GM12878 (cell line): ENCODE results near the gene CGREF1. TPM values are rescaled to one million over a fixed set of nuclear protein-coding genes. Genes with fewer than 3 reads are reported as not detected.

ENCODE experiments used
- ATAC-seq: fragments of 200-7000 bp; cut with Tn5 transposase; 3 replicates; pipeline ENCODE4 v1.9.1; 2020; ENCODE audit warnings: mild to moderate bottlenecking, moderate library complexity
- BruUV-seq: library from RNA; stranded (reverse); fragments of 400-500 nt; replicated peaks from 2 replicates; lab custom pipeline; 2021; lab: Mats Ljungman, UMichigan
- CTCF ChIA-PET: fragments of 300-600 bp; sonication (Branson Sonifier 250); formaldehyde crosslinking; extraction: SDS; loops from one replicate; lab custom pipeline; 2021; ENCODE audit warnings: inconsistent platforms; lab: Yijun Ruan, JAX
- POLR2A ChIA-PET: fragments of 350-600 bp; formaldehyde crosslinking; extraction: SDS; loops from one replicate; lab custom pipeline; 2021; ENCODE audit warnings: inconsistent platforms; lab: Charles Lee
- RAD21 ChIA-PET: fragments of 300-600 bp; sonication (Branson Sonifier 250); formaldehyde crosslinking; loops from one replicate; lab custom pipeline; 2023; ENCODE audit warnings: antibody characterized with exemption; ENCODE audit not compliant: unreplicated experiment; lab: Charles Lee
- SMC1A ChIA-PET: fragments of 300-600 bp; sonication (Branson Sonifier 250); formaldehyde crosslinking; loops from one replicate; lab custom pipeline; 2023; ENCODE audit not compliant: unreplicated experiment, uncharacterized antibody; lab: Charles Lee
- DNase-seq: peaks from one replicate; pipeline ENCODE4 v3.0.0-alpha.2; 2011; ENCODE audit warnings: low read depth, low spot score
- FAIRE-seq: peaks from 3 replicates; lab custom pipeline; 2011; peaks lifted over from hg19 to GRCh38; lab: Jason Lieb, UNC
- H2AFZ ChIP-seq: 2 replicates; pipeline ENCODE4 v1.6.0; 2011; ENCODE audit warnings: low read depth, low read length, control low read depth; ENCODE audit not compliant: control insufficient read depth
- H3K27ac ChIP-seq: 2 replicates; pipeline ENCODE4 v1.5.1; 2011; ENCODE audit warnings: control low read depth; ENCODE audit not compliant: control insufficient read depth, insufficient read depth
- H3K27me3 ChIP-seq, 2 experiments: replicated peaks in 1 of 2; 2 replicates each; pipeline versions ENCODE4 v1.6.0 to v1.6.1; 2011; ENCODE audit warnings: low read length in 1 of 2; ENCODE audit not compliant: control insufficient read depth in 2 of 2, insufficient read depth in 2 of 2
- H3K36me3 ChIP-seq, 2 experiments: 2 replicates each; pipeline ENCODE4 v1.5.1; 2011; ENCODE audit warnings: low read length in 1 of 2; ENCODE audit not compliant: control insufficient read depth in 2 of 2, insufficient read depth in 2 of 2
- H3K4me1 ChIP-seq: 2 replicates; pipeline ENCODE4 v1.6.1; 2011; ENCODE audit warnings: mild to moderate bottlenecking, low read length, moderate library complexity, mixed read lengths; ENCODE audit not compliant: control insufficient read depth, insufficient read depth
- H3K4me2 ChIP-seq: 2 replicates; pipeline ENCODE4 v1.6.0; 2011; ENCODE audit warnings: control low read depth; ENCODE audit not compliant: control insufficient read depth, insufficient read depth
- H3K4me3 ChIP-seq: fragments of 200-600 bp; sonication (generic); 2 replicates; pipeline ENCODE4 v1.5.1; 2016
- H3K79me2 ChIP-seq: 2 replicates; pipeline ENCODE4 v1.6.0; 2011; ENCODE audit warnings: low read length; ENCODE audit not compliant: control insufficient read depth, insufficient read depth
- H3K9ac ChIP-seq: 2 replicates; pipeline ENCODE4 v1.8.0; 2011; ENCODE audit warnings: low read length, control low read depth, mixed read lengths; ENCODE audit not compliant: control insufficient read depth, insufficient read depth
- H3K9me3 ChIP-seq: replicated peaks from 3 replicates; pipeline ENCODE4 v1.5.1; 2011; ENCODE audit warnings: mild to moderate bottlenecking, low read length; ENCODE audit not compliant: control insufficient read depth, insufficient read depth
- H4K20me1 ChIP-seq: 2 replicates; pipeline ENCODE4 v1.6.0; 2011; ENCODE audit not compliant: control insufficient read depth, insufficient read depth
- ATF7 ChIP-seq: fragments of 450-650 bp; IDR thresholded peaks from 2 replicates; pipeline ENCODE4 v1.6.1; 2016; ENCODE audit warnings: low read depth, mild to moderate bottlenecking
- BMI1 ChIP-seq: fragments of 450-650 bp; IDR thresholded peaks from 2 replicates; pipeline ENCODE4 v1.6.1; 2016; ENCODE audit warnings: mild to moderate bottlenecking, moderate library complexity, borderline replicate concordance
- BRCA1 ChIP-seq: IDR thresholded peaks from 2 replicates; pipeline ENCODE4 v1.6.1; 2011; ENCODE audit warnings: low read depth, low read length, improper control_type of control experiment
- GABPA ChIP-seq: IDR thresholded peaks from 2 replicates; pipeline ENCODE4 v1.6.1; 2014; ENCODE audit warnings: antibody characterized with exemption, low read depth, mild to moderate bottlenecking, inconsistent platforms
- HCFC1 ChIP-seq: fragments of 150-350 bp; IDR thresholded peaks from 2 replicates; pipeline ENCODE4 v1.6.1; 2014; ENCODE audit warnings: low read length
- IKZF2 ChIP-seq, 2 experiments: fragments of 450-650 bp; IDR thresholded peaks; 2 replicates each; pipeline ENCODE4 v1.6.1; 2017; ENCODE audit warnings: mild to moderate bottlenecking in 2 of 2, moderate library complexity in 2 of 2
- KLF5 ChIP-seq: fragments of 450-650 bp; IDR thresholded peaks from 2 replicates; pipeline ENCODE4 v1.6.1; 2014; ENCODE audit warnings: mild to moderate bottlenecking; ENCODE audit not compliant: partially characterized antibody
- SMARCA5 ChIP-seq: fragments of 450-650 bp; IDR thresholded peaks from 2 replicates; pipeline ENCODE4 v1.6.1; 2017; ENCODE audit warnings: mild to moderate bottlenecking
- SMC3 ChIP-seq: IDR thresholded peaks from 2 replicates; pipeline ENCODE4 v1.6.1; 2011; ENCODE audit warnings: low read length, improper control_type of control experiment, borderline replicate concordance
- SUZ12 ChIP-seq: fragments of 200-600 bp; sonication (generic); IDR thresholded peaks from one replicate; pipeline ENCODE4 v1.6.1; 2018; ENCODE audit warnings: antibody characterized with exemption, mild to moderate bottlenecking; ENCODE audit not compliant: unreplicated experiment
- TCF12 ChIP-seq: IDR thresholded peaks from 2 replicates; pipeline ENCODE4 v1.6.1; 2011; ENCODE audit warnings: low read depth, mild to moderate bottlenecking, low read length
- WGBS: methylation state at CpG from one replicate; pipeline ENCODE4 v1.1.6; 2016; ENCODE audit warnings: low lambda C conversion rate; ENCODE audit not compliant: insufficient replicate concordance, insufficient coverage; ENCODE audit errors: missing lambda C conversion rate; 5-methylcytosine and 5-hydroxymethylcytosine counted together
- in situ Hi-C: fragments of 300-500 bp; cut with MboI; formaldehyde crosslinking; loops from 9 replicates; pipeline ENCODE4 v1.14.3; 2018; ENCODE audit warnings: mixed read lengths
- intact Hi-C: fragments of 100-400 bp; cut with micrococcal nuclease; formaldehyde crosslinking; loops from one replicate; pipeline ENCODE4 v1.14.2; 2022; ENCODE audit not compliant: unreplicated experiment
- polyA plus RNA-seq, 11 experiments: library from polyadenylated mRNA; depleted of rRNA in 4 of 11; unstranded in 6 of 11; stranded (reverse) in 5 of 11; fragments of >200 nt; fragmentation: Nextera tagmentation in 4 of 11; fragmentation: Illumina TruSeq in 1 of 11; extraction: Ambion mirVana in 4 of 11; extraction: Trizol in 1 of 11; gene quantifications; 1 replicate in 1 of 11; 2 replicates in 10 of 11; pipeline versions ENCODE4 v1.2.1 to v1.2.3, GENCODE V29; 2011 to 2016; ENCODE audit warnings: inconsistent platforms in 2 of 11, missing spikeins in 2 of 11, low read depth in 1 of 11
- total RNA-seq, 4 experiments: library from RNA; depleted of rRNA in 3 of 4; stranded (reverse); fragments of >200 nt in 3 of 4; fragmentation: Illumina TruSeq in 1 of 4; extraction: Trizol in 1 of 4; gene quantifications; 2 replicates each; pipeline versions ENCODE4 v1.2.1 to v1.2.3, GENCODE V29; 2013 to 2021
- TF ChIP-seq, protein P1 (sequence below): IDR thresholded peaks from 2 replicates; pipeline ENCODE4 v1.6.1; 2011; ENCODE audit warnings: low read depth, low read length, improper control_type of control experiment, borderline replicate concordance
- TF ChIP-seq, protein P2 (sequence below): IDR thresholded peaks from 2 replicates; pipeline ENCODE4 v1.6.1; 2012; ENCODE audit warnings: improper control_type of control experiment, low read depth, low read length; ENCODE audit not compliant: insufficient replicate concordance
- TF ChIP-seq, protein P3 (sequence below): fragments of 450-650 bp; IDR thresholded peaks from 2 replicates; pipeline ENCODE4 v1.6.1; 2016; ENCODE audit warnings: mild to moderate bottlenecking

The CGREF1 gene
- total and polyA plus RNA-seq, 10 of the 15 experiments (the other 5 are each of a cell fraction or from before 2014, with no cell fraction given): 0.06 to 0.21 TPM; not detected in 8

DNA sequence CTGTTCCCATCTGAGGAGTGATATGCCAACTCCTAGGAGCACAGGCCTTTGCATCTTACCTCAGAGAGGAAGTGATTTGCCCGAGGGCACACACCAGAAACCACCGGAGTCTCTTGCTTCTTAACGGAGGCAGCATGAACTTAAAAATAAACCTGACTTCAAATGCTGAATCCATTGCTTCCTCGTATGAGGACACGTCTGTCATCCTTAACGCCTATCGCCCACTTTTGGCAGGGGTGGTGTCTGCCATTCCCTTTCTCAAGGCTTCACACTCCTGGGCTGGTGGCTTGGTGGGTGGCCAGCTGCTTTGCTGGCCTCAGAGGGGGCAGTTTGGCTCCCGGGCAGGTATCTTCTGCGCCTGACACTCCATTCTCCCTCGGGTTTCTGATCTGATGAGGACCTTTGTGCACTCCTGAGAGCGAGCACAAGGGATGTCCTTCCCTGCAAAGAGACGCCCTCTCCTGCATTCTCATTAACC, 16.6 kb upstream of the CGREF1 start:
- Histone ChIP-seq H3K4me1 (peaks cover 8% of the 10 kb centered on the region), H3K79me2 (peaks cover 19% of the 10 kb centered on the region), H4K20me1 (no peaks in the 10 kb centered on the region), H3K27ac (no peak overlapping the region), H3K27me3 (no peaks in the 10 kb centered on the region), H3K36me3 (peaks cover 9 to 17% of the 10 kb centered on the region in 2 experiments), H3K4me3 (no peak overlapping the region), H3K9me3 (no peaks in the 10 kb centered on the region), H2AFZ (peak overlapping the region; percentile 93; the same call in 1 of the 2 replicates), H3K9ac (no peak overlapping the region), H3K4me2 (no peak overlapping the region)
- in situ Hi-C loops (no loop called here), intact Hi-C loops (no loop called here)
- no peak for ATAC-seq
- CTCF ChIA-PET: interaction anchor here (0.6 to 2.1 kb wide), 3 partner anchors 24 to 35 kb away, joined by 3 to 18 read pairs (median 3); no protein-coding TSS in a partner anchor
- SMC1A ChIA-PET: no interaction called here
- POLR2A ChIA-PET: interaction anchor here (1.4 kb wide), 1 partner anchor 15 kb away, joined by 3 read pairs; no protein-coding TSS in a partner anchor
- TF ChIP-seq SUZ12: no peak
- TF ChIP-seq HCFC1: no peak
- no peak for TF ChIP-seq SMARCA5
- no peak for TF ChIP-seq BRCA1
- no peak for TF ChIP-seq KLF5
- TF ChIP-seq GABPA: no peak
- TF ChIP-seq, protein P1, sequence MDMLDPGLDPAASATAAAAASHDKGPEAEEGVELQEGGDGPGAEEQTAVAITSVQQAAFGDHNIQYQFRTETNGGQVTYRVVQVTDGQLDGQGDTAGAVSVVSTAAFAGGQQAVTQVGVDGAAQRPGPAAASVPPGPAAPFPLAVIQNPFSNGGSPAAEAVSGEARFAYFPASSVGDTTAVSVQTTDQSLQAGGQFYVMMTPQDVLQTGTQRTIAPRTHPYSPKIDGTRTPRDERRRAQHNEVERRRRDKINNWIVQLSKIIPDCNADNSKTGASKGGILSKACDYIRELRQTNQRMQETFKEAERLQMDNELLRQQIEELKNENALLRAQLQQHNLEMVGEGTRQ: no peak
- no peak for TF ChIP-seq IKZF2 (IDR thresholded peaks at IDR 0.05)
- no peak for TF ChIP-seq TCF12
- no peak for TF ChIP-seq BMI1
- TF ChIP-seq, protein P2, sequence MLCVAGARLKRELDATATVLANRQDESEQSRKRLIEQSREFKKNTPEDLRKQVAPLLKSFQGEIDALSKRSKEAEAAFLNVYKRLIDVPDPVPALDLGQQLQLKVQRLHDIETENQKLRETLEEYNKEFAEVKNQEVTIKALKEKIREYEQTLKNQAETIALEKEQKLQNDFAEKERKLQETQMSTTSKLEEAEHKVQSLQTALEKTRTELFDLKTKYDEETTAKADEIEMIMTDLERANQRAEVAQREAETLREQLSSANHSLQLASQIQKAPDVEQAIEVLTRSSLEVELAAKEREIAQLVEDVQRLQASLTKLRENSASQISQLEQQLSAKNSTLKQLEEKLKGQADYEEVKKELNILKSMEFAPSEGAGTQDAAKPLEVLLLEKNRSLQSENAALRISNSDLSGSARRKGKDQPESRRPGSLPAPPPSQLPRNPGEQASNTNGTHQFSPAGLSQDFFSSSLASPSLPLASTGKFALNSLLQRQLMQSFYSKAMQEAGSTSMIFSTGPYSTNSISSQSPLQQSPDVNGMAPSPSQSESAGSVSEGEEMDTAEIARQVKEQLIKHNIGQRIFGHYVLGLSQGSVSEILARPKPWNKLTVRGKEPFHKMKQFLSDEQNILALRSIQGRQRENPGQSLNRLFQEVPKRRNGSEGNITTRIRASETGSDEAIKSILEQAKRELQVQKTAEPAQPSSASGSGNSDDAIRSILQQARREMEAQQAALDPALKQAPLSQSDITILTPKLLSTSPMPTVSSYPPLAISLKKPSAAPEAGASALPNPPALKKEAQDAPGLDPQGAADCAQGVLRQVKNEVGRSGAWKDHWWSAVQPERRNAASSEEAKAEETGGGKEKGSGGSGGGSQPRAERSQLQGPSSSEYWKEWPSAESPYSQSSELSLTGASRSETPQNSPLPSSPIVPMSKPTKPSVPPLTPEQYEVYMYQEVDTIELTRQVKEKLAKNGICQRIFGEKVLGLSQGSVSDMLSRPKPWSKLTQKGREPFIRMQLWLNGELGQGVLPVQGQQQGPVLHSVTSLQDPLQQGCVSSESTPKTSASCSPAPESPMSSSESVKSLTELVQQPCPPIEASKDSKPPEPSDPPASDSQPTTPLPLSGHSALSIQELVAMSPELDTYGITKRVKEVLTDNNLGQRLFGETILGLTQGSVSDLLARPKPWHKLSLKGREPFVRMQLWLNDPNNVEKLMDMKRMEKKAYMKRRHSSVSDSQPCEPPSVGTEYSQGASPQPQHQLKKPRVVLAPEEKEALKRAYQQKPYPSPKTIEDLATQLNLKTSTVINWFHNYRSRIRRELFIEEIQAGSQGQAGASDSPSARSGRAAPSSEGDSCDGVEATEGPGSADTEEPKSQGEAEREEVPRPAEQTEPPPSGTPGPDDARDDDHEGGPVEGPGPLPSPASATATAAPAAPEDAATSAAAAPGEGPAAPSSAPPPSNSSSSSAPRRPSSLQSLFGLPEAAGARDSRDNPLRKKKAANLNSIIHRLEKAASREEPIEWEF: no peak
- no peak for TF ChIP-seq ATF7
- TF ChIP-seq, protein P3, sequence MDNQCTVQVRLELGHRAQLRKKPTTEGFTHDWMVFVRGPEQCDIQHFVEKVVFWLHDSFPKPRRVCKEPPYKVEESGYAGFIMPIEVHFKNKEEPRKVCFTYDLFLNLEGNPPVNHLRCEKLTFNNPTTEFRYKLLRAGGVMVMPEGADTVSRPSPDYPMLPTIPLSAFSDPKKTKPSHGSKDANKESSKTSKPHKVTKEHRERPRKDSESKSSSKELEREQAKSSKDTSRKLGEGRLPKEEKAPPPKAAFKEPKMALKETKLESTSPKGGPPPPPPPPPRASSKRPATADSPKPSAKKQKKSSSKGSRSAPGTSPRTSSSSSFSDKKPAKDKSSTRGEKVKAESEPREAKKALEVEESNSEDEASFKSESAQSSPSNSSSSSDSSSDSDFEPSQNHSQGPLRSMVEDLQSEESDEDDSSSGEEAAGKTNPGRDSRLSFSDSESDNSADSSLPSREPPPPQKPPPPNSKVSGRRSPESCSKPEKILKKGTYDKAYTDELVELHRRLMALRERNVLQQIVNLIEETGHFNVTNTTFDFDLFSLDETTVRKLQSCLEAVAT: no peak
- TF ChIP-seq SMC3: no peak
- BruUV-seq: no TSS peak
- 69% methylated on average over 12 of the region's 12 CpGs for WGBS
- RAD21 ChIA-PET: no interaction called here
- FAIRE-seq: no peak
- DNase-seq: no peak
